GM10847 (cell line): Measurements from ENCODE around the gene PALM.

Experiments
- POLR2A ChIP-seq: IDR thresholded peaks from 2 replicates; pipeline ENCODE4 v1.6.1; 2011; ENCODE audit not compliant: insufficient read length; ENCODE audit errors: extremely low read depth

The PALM gene

GRCh38 chr19:720345-721160 is 11.8 kb downstream of the PALM start:
- no peak for TF ChIP-seq POLR2A

DNA sequence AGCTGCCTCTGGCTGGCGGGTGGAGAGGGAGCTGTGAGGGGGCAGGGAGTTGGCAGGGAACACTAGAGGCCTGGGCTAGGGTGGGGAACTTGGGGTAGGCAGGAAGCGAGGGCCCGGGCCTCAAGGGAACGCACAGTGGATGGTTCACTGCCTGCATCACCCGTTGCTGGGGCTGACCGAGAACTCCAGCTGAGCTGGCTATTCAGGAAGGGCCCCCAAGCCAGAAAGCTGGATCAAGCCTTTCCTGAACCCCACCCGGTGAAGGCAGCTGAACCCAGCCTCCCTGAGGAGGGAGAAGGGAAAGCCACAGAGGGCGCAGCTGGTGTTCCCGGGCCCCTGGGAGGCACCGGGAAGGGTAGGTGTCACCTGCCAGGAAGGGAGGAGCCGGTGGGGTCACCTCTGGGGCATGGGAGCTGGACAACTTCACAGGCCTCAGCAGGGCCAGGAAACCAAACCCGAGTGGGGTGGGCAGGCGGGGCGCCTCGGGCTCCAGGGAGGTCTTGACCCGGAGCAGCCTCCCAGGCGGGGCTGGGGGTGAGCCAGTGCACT is 13.9 kb downstream of the PALM start:
- TF ChIP-seq POLR2A, result no peak

DNA sequence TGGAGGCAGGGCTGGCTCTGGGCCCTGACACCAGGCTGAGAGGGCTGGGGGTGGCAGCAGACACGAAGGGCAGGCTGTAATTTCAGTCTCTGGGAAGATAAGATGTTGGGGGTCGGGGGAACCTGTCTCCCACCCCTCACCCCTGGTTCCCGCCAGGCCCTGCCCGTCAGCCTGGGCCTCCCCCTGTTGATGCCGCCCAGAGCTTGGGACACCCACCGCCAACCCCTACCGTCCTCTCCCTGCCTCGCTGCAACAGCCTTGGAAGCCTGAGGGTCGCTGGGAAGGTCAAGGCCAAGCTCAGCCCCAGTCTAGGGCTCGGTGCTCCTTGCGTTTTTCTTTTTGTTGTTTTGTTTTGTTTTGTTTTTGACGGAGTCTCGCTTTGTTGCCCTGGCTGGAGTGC is 14.5 kb downstream of the PALM start:
- TF ChIP-seq POLR2A, result no peak

GRCh38 chr19:723714-724113 is 15.0 kb downstream of the PALM start:
- no peak for TF ChIP-seq POLR2A

DNA sequence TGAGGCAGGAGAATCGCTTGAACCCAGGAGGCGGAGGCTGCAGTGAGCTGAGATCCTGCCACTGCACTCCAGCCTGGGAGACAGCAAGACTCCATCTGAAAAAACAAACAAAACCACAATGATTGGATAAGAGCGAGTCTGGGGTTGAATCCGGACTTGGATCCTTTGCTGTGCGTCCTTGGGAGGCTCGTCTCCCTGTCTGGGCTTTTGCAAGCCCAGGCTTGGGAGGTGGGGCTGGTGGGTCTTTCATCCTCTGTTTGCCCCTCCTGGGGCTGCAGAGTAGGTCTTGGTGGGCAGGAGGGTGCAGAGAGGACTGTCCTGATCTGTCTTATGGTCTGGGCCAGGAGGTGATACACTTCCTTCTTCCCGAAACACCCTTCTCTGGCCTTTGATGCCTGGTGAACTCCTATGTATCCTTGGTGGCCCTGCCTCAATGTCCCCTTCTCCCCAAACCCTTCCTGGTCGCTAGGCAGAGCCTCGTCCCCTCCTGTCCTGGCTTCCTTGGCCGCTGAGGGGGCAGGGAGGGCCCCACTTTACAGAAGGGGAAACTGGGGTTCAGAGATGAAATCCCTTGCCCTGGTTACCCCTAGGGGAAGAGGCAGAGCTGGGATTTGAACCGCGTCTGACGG is 16.8 kb downstream of the PALM start:
- no peak for TF ChIP-seq POLR2A

- TF ChIP-seq POLR2A, result no peak
These were observed 18.5 kb downstream of the PALM start for GRCh38 chr19:726993-727956.

GRCh38 chr19:728011-728410 is 19.3 kb downstream of the PALM start:
- TF ChIP-seq POLR2A, result no peak

DNA sequence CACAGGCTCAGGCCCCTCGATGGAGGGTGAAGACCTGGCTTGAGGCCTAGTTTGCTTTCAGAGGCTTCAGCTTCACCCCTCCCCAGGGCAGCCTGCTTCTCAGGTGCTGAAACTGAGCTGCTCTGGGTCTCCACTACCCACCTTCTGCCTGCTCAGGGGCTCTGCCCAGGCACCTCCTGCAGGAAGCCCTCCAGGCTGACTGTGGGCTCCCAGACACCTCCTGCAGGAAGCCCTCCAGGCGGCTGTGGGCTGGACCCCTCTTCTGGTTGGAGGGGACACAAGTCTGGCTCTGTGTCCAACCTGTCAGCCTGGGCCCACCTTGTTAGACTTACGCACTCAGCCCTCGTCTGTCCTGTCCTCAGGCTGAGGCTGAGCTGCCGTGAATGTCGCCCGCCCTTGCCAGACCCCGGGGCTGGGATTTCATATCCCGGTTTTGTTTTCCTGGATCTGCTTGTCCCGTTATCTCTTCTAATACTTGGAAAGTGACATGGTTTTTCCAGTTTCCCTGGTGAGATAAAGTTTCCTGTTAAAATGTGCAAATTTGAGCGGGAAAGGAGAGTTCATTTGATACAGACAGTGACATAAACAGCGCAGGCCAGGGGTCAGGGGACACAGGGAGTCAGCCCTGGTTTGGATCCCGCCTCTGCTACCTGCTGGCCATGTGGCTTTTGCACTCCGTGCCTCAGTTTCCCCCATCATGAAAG is 21.4 kb downstream of the PALM start:
- no peak for TF ChIP-seq POLR2A

DNA sequence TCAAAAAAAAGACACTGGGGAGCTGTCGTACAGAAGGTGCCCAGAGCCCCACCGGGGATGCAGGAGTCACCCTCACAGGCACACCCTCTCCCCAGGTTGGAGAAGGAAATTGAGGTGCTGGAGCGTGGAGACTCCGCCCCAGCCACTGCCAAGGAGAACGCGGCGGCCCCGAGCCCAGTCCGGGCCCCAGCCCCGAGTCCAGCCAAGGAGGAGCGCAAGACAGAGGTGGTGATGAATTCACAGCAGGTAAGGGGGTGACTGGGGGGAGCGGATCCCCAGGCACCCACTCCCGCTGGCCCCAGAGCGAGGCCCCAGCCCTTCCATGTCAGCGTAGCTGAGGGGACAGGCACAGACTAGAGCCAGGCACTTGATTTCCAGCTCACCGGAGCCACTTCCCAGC is 22.3 kb downstream of the PALM start:
- no peak for TF ChIP-seq POLR2A

- no peak for TF ChIP-seq POLR2A
These were observed 23.7 kb downstream of the PALM start for GRCh38 chr19:732148-733069.

DNA sequence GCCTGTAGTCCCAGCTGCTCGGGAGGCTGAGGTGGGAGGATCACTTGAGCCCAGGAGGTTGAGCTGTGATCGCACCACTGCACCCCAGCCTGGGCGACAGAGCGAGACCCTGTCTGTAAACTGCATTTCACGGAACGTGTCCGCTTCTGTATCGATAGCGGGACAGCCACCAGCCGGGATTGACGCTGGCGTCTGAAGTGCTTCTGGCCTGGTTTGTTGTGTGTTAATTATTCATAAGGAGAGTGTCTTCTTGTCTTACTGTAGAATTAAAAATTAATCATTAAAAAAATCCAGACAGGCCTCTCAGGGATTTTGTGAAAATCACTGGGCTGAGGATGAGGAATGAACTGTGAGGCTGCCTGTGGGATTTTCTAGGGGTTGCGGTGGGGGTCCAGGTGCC is 26.0 kb downstream of the PALM start:
- no peak for TF ChIP-seq POLR2A

- TF ChIP-seq POLR2A, result no peak
These were observed 27.4 kb downstream of the PALM start for GRCh38 chr19:736125-736524.

- TF ChIP-seq POLR2A, result no peak
These were observed 28.9 kb downstream of the PALM start for GRCh38 chr19:737591-738093.

GRCh38 chr19:738509-739128 is 29.9 kb downstream of the PALM start:
- TF ChIP-seq POLR2A, result no peak
